ENCODE measurements around the gene LARGE2. TPM values are rescaled to one million over a fixed set of nuclear protein-coding genes. Genes with fewer than 3 reads are reported as not detected.
A peak's percentile ranks its signal among the peaks of the same experiment; 100 is the strongest.

LARGE2 gene
- total and polyA plus RNA-seq, 10 of the 15 experiments (the other 5 are each of a cell fraction or from before 2014, with no cell fraction given), result 0.03 to 0.41 (median 0.19) TPM; not detected in 6

DNA sequence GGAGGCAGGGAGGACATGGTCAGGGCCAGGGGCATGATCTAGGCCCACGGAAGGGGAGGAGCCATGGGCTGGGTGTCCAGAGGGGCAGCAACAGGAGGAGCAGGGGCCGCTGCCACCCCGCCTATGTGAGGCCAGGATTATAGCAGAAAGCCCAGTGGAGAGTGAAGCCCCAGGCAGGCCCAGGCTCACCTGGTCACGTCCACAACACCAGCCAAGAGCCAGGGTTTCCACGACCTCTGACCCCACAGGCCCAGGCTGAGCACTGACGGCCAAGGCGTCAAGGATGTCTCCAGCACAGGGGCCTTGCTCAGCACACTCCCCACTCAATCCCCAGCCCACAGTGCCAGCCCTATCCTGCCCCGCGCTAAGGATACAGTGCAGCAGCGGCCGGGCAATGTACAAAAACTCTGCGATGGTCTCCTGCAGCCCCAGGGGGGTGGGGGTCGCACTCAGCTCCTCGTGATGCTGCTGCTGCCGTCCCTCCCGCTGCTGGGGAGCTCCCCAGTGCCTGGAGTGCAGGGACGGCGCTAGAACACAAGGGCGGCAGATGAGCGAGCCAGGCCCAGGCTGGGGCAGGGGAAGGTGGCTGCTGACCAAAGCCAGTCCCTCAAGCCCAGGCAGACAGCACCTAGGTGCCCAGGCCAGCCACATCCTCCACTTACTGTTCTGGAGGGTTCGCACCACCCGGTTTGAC is 8.4 kb upstream of the LARGE2 start:
- H3K9ac ChIP-seq (ENCODE audit: control insufficient read depth, insufficient read depth, low read length), result no peak overlapping the region
- CTCF ChIA-PET, result no interaction called here

DNA sequence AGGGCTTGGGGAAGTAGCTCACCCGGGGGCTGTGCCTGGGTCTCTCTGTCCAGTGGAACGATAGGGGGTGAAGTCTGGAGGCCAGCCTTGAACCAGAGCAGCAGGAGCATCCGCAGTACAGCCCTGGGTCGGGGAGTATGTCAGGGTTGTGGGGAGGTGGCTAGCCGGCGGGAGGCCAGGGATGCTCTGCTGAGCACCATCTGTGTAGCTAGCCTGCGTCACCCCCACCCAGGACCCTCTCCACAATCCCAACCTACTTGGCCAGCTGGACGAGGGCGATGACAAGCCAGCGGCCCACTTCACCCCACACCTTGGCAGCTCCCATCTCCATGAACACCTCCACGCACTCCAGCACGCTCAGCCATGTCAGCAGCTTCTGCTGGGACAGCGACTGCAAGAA is 7.0 kb upstream of the LARGE2 start:
- Histone ChIP-seq H3K9ac (ENCODE audit: control insufficient read depth, insufficient read depth, low read length) (no peak overlapping the region), H3K27me3 (replicated peaks in 1 of 2; ENCODE audit: control insufficient read depth in 2 of 2, insufficient read depth in 2 of 2, low read length in 1 of 2) (no peaks in the 10 kb centered on the region), H3K4me1 (ENCODE audit: control insufficient read depth, insufficient read depth, low read length) (peaks cover 18% of the 10 kb centered on the region), H3K9me3 (replicated peaks; ENCODE audit: control insufficient read depth, insufficient read depth, low read length) (no peaks in the 10 kb centered on the region), H3K4me3 (no peak overlapping the region), H4K20me1 (ENCODE audit: control insufficient read depth, insufficient read depth) (no peaks in the 10 kb centered on the region), H3K27ac (ENCODE audit: control insufficient read depth, insufficient read depth) (no peak overlapping the region), H2AFZ (ENCODE audit: control insufficient read depth, low read depth, low read length) (no peak overlapping the region), H3K79me2 (ENCODE audit: control insufficient read depth, insufficient read depth, low read length) (peaks cover 16% of the 10 kb centered on the region), H3K36me3 (ENCODE audit: control insufficient read depth in 2 of 2, insufficient read depth in 2 of 2, low read length in 1 of 2) (peaks cover 13 to 15% of the 10 kb centered on the region in 2 experiments), H3K4me2 (ENCODE audit: control insufficient read depth, insufficient read depth) (no peak overlapping the region)
- DNase-seq (ENCODE audit: low read depth, low spot score), result no peak
- RAD21 ChIA-PET (ENCODE audit: unreplicated experiment), result no interaction called here
- no peak for FAIRE-seq
- in situ Hi-C loops (cut with MboI), result no loop called here
- 84% methylated on average over 13 of the region's 13 CpGs for WGBS (ENCODE audit: insufficient coverage, insufficient replicate concordance, low lambda C conversion rate, missing lambda C conversion rate)
- POLR2A ChIA-PET, result interaction anchor here (0.8 kb wide), 1 partner anchor 11 kb away, joined by 3 read pairs; no protein-coding TSS in a partner anchor
- SMC1A ChIA-PET (ENCODE audit: uncharacterized antibody, unreplicated experiment), result no interaction called here
- intact Hi-C loops (cut with micrococcal nuclease; ENCODE audit: unreplicated experiment), result no loop called here
- BruUV-seq (replicated peaks), result no TSS peak
- CTCF ChIA-PET, result no interaction called here
- TF ChIP-seq HDAC6 (IDR thresholded peaks at IDR 0.05; ENCODE audit: unreplicated experiment), result no peak
- ATAC-seq, result no peak

More for the DNA sequence above, 8.4 kb upstream of the LARGE2 start:
- Histone ChIP-seq H3K9me3 (replicated peaks; ENCODE audit: control insufficient read depth, insufficient read depth, low read length) (no peaks in the 10 kb centered on the region), H3K27ac (ENCODE audit: control insufficient read depth, insufficient read depth) (no peak overlapping the region), H3K4me1 (ENCODE audit: control insufficient read depth, insufficient read depth, low read length) (peaks cover 14% of the 10 kb centered on the region), H3K36me3 (ENCODE audit: control insufficient read depth in 2 of 2, insufficient read depth in 2 of 2, low read length in 1 of 2) (peaks cover 15 to 17% of the 10 kb centered on the region in 2 experiments), H4K20me1 (ENCODE audit: control insufficient read depth, insufficient read depth) (no peaks in the 10 kb centered on the region), H2AFZ (ENCODE audit: control insufficient read depth, low read depth, low read length) (no peak overlapping the region), H3K4me2 (ENCODE audit: control insufficient read depth, insufficient read depth) (no peak overlapping the region), H3K4me3 (no peak overlapping the region), H3K27me3 (replicated peaks in 1 of 2; ENCODE audit: control insufficient read depth in 2 of 2, insufficient read depth in 2 of 2, low read length in 1 of 2) (no peaks in the 10 kb centered on the region), H3K79me2 (ENCODE audit: control insufficient read depth, insufficient read depth, low read length) (peaks cover 16% of the 10 kb centered on the region)
- in situ Hi-C loops (cut with MboI), result no loop called here
- intact Hi-C loops (cut with micrococcal nuclease; ENCODE audit: unreplicated experiment), result no loop called here
- BruUV-seq (replicated peaks), result no TSS peak
- TF ChIP-seq CEBPB (IDR thresholded peaks at IDR 0.05; ENCODE audit: borderline replicate concordance in 1 of 2, low read depth in 2 of 2, low read length in 2 of 2) (no peak), POLR2A (IDR thresholded peaks at IDR 0.05; ENCODE audit: low read depth, low read length) (peak; percentile 34; the same call in 1 of the 2 replicates)
- ChIA-PET POLR2A (interaction anchor here (1.0 kb wide), 1 partner anchor 21 kb away, joined by 7 read pairs; no protein-coding TSS in a partner anchor), SMC1A (ENCODE audit: uncharacterized antibody, unreplicated experiment) (no interaction called here), RAD21 (ENCODE audit: unreplicated experiment) (no interaction called here)
- no peak for DNase-seq (ENCODE audit: low read depth, low spot score)
- no peak for FAIRE-seq
- WGBS (ENCODE audit: insufficient coverage, insufficient replicate concordance, low lambda C conversion rate, missing lambda C conversion rate), result 86% methylated on average over 20 of the region's 22 CpGs
- ATAC-seq, result no peak

Measured in GM12878 (cell line).